Activated CD4-positive, alpha-beta T cell treated with anti-CD3 and anti-CD28 coated beads, Interleukin-2, amount 50 U/mL, for 16 hours (primary cell): ENCODE data around the gene BRAF.
"Not testable (repeated sequence)": the region's sequence is repeated elsewhere in the genome, so short reads cannot be mapped to it uniquely, and the experiment has no call there.

Source experiments
- DNase-seq: peaks from one replicate; pipeline ENCODE4 v3.0.0-alpha.2; 2020

The BRAF gene

DNA sequence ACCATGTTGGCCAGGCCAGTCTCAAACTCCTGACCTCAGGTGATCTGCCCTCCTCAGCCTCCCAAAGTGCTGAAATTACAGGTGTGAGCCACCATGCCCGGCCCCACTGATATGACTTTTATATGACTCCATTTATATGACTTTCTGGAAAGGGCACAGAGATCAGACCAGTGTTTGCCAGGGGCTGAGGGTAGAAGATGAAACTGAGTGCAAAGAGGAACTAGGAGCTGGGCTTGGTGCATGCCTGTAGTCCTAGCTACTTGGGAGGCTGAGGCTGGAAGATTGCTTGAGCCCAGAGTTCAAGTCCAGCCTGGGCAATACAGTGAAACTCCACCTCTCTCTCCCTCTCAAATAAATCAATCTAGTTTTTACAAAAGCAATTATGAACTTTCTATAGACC lies 7.5 kb downstream of the BRAF start:
- no peak for DNase-seq

- no peak for DNase-seq
Observed at GRCh38 chr7:140915935-140916555, 8.7 kb downstream of the BRAF start.

DNA sequence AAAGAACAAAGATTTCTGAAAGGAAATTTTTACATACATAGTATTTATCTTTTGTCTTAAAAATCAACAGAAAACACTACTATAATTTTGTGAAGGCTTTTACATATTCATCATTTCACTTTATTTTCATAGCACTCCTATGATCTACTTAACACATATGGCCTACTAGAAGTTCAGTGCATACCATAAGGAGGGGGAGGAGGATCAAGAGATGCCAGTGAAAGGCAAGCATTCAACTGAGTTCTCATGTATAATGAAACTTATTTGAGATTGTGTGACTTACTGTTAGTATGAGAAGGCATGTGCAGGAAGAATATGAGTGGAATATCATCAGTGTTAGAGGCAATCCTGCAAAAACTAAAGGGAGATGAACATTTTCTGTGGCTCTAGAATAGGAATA lies 10.6 kb downstream of the BRAF start:
- DNase-seq = no peak

DNA sequence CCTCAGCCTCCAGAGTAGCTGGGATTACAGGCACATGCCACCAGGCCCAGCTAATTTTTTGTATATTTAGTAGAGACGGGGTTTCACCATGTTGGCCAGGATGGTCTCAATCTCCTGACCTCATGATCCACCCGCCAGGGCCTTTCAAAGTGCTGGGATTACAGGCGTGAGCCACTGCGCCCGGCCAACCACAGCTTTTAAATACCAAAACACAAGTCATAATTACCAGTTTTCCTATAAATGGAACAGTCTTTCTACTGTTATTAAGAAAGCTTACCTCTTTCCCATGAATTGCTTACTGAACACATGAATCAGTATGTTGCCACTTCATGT lies 11.2 kb downstream of the BRAF start:
- not testable (repeated sequence) for DNase-seq

DNA sequence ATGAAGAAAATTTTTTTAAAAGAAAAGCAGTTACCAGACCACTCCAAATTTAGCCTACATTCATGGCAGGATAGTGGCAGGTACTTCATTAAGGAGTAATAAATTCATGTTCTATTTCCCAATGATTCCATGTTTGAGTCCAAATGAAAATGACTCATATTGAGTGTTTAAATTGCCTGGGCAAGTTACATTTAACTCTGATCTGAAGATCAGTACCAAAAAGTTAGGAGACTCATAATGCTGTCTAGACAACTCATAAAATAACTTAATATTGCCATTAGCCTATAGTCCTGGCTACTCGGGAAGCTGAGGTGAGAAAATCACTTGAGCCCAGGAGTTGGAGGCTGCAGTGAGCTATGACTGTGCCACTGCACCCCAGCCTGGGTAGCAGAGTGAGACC lies 13.0 kb downstream of the BRAF start:
- DNase-seq = no peak

- no peak for DNase-seq
Observed at GRCh38 chr7:140909476-140910161, 15.1 kb downstream of the BRAF start.

- DNase-seq = no peak
Observed at GRCh38 chr7:140908361-140908760, 16.4 kb downstream of the BRAF start.

DNA sequence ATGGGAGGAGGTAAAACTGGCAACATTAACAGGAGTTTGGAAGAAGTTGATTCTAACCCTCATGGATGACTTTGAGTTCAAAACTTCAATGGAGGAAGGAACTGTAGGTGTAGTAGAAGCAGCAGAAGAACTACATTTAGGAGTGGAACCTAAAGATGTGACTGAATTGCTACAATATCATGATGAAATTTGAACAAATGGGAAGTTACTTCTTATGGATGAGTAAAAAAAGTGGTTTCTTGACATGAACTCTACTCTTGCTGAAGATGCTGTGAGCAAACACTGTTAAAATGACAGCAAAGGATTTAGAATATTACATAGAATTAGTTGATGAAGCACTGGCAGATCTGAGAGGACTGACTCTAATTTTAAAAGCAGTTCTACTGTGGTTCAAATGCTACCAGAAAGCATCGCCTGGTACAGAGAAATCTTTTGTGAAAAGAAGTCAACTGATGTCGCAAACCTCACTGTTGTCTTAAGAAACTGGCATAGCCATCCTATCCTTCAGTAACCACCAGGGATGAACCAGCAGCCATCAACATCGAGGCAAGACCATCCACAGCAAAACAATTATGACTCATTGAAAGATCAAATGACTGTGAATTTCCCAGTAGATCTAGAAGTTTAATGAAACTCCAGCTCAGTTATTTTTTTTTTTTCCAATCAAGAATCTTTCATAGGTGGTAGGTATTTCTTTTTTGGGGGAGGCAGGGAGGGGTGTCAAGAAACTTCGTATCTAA lies 20.8 kb downstream of the BRAF start:
- DNase-seq = peak; percentile 61

DNA sequence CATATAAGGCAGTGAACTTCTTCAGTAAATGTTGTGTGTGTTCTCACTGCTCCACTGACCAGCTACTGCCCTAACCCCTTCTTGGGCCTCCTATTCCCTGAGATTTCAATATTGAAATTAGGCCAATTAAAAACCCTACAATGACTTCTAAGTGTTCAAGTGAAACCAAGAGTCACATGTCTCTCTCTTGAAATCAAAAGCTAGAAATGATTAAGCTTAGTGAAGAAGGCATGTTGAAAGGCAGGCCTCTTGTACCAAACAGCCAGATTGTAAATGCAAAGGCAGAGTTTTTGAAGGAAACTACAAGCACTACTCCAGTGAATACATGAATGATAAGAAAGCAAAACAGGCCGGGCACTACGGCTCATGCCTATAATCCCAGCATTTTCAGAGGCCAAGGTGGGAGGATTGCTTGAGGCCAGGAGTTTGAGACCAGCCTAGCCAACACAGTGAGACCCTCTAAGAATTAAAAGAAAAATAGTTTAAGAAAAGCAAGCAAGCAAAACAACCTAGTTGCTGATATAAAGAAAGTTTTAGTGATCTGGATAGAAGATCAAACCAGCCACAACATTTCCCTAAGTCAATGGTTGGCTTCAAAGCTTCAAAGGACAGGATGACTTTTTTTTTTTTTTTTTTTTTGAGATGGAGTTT lies 22.3 kb downstream of the BRAF start:
- peak; percentile 73 for DNase-seq

DNA sequence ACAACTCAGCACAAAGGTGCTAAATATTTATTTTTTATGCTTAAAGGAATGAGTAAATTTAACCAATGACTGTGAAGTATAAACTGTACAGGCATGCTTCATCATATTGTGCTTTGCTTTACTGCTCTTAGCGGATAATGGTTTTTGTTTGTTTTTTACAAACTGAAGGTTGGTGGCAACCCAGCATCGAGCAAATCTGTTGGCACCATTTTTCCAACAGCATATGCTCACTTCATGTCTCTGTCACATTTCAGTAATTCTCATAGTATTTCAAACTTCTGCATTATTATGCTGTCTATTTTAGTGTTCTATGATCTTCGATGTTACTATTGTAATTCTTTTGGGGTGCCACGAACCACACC lies 22.8 kb downstream of the BRAF start:
- DNase-seq = no peak

- DNase-seq = no peak
Observed at GRCh38 chr7:140899883-140900282, 24.8 kb downstream of the BRAF start.

DNA sequence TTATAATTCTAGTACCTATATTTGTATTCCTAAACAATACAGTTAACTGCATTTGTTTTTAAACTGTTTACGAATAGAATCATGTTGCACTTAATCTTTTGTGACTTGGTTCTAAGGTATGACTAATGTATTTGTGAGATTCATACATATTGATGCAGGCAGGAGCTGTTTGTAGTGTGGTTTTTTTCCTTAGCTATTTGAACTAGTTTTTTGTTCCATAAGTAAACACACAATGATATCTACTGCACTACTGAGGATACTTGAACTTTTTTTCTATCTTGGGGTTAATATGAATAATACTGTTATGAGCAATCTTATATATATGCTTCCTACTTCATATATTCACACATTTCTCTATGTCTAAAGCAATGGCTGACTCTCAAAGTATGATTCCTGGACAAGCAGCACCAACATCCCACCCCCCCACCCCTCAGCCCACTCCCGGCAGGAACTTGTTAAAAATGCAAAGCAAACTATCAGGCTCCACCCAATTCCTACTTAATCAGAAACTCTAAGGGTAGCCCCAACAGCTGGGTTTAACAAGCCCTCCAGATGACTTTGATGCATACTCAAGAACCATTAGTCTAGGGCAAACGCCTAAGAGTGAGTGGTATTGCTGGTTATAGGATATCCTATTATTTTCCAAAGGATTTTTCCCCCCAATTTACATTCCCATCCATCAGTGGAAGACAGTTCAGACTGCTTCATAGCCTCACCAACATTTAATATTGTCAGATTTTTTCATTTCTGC lies 25.8 kb downstream of the BRAF start:
- DNase-seq = no peak

DNA sequence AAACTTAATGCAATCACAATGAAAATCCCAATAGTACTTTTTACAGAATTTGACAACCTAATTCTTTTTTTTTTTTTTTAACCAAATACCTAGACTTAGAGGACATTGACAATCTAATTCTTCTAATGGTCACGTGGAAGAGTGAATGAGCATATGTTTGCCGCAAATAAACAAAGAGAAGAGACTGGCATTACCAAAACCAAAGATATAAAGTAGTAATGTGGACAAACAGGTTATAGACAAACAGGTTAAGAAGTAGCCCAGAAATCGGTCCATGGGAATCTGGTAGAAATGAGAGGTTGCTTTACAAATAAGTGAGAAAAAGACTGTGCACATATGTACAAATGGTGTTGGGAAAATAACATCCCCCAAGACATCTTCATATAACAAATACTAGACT lies 27.7 kb downstream of the BRAF start:
- no peak for DNase-seq

DNA sequence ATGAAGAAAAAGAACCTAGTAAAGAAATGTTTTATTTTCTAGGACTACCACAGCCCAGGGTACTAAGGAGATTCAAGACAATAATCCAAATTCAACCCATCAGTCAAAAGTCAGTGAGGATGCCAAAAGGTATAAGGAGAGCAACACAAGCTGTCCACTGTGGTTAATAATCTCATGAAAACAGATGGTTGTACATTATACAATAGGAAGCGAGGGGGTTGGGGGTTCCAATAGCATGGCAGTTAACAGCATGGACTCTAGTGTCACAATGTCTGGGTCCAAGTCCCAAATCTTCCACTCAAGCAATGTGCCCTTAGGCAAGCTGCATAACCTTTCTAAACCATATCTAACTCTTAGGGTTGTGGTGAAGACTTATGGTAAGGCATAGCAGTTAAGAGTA lies 35.1 kb downstream of the BRAF start:
- no peak for DNase-seq

GRCh38 chr7:140889150-140889549 lies 35.6 kb downstream of the BRAF start:
- no peak for DNase-seq

GRCh38 chr7:140888087-140888486 lies 36.6 kb downstream of the BRAF start:
- DNase-seq = no peak

GRCh38 chr7:140885735-140886334 lies 38.9 kb downstream of the BRAF start:
- no peak for DNase-seq

- no peak for DNase-seq
Observed at GRCh38 chr7:140883378-140883777, 41.4 kb downstream of the BRAF start.

- DNase-seq = not testable (repeated sequence)
Observed at GRCh38 chr7:140882834-140883233, 41.9 kb downstream of the BRAF start.

DNA sequence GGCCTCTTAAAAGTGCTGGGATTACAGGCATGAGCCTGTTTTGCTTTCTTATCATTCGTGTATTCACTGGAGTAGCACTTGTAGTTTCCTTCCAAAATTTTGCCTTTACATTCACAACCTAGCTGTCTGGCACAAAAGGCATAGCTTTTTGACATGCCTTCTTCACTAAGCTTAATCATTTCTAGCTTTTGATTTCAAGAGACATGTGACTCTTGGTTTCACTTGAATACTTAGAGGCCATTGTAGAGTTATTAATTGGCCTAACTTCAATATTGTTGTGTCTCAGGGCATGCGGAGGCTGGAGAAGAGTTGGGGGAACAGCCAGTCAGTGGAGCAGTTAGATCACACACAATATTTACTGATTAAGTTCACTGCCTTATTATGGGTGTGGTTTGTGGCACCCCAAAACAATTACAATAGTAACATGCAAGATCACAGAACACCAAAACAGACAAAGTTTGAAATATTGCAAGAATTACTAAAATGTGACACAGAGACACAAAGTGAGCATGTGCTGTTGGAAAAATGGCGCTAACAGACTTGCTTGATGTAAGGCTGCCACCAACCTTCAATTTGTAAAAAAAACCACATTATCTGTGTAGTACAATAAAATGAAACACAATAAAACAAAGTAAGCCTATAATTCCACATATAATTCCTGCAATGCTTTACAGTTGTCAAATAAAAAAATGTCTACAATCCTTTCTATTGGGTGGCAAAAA lies 43.1 kb downstream of the BRAF start:
- DNase-seq = peak; percentile 53

DNA sequence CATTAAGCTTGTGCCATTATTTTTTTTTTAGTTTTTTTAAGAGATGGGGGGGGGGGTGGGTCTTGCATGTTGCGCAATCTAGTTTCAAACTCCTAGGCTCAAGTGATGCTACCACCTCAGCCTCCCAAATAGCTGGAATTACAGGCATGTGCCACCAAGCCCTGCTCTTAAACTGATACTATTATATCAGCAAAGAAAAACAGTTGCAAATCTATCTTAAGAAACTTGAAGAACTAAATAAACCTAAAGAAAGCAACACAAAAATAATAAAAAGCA lies 47.5 kb downstream of the BRAF start:
- DNase-seq = no peak

GRCh38 chr7:140876519-140877248 lies 48.0 kb downstream of the BRAF start:
- peak; percentile 52 for DNase-seq
